ENCODE measurements around the gene SEMA3F.
A peak's percentile ranks its signal among the peaks of the same experiment; 100 is the strongest.

SEMA3F gene

GRCh38 chr3:50170689-50171088 lies 15.6 kb downstream of the SEMA3F start:
- no peak for DNase-seq (ENCODE audit: low read depth in 2 of 2)

GRCh38 chr3:50171540-50172301 lies 16.6 kb downstream of the SEMA3F start:
- DNase-seq (ENCODE audit: low read depth in 2 of 2): no peak

GRCh38 chr3:50172626-50173220 lies 17.6 kb downstream of the SEMA3F start:
- DNase-seq (ENCODE audit: low read depth in 2 of 2): no peak

GRCh38 chr3:50173685-50174516 lies 18.8 kb downstream of the SEMA3F start:
- no peak for DNase-seq (ENCODE audit: low read depth in 2 of 2)

- DNase-seq (ENCODE audit: low read depth in 2 of 2): no peak
These were observed 19.4 kb downstream of the SEMA3F start for GRCh38 chr3:50174517-50174895.

- DNase-seq (ENCODE audit: low read depth in 2 of 2): no peak
These were observed 19.9 kb downstream of the SEMA3F start for GRCh38 chr3:50174947-50175524.

GRCh38 chr3:50177346-50177745 lies 22.2 kb downstream of the SEMA3F start:
- DNase-seq (ENCODE audit: low read depth in 2 of 2): no peak

- DNase-seq (ENCODE audit: low read depth in 2 of 2): no peak
These were observed 24.6 kb downstream of the SEMA3F start for GRCh38 chr3:50179710-50180109.

GRCh38 chr3:50181985-50182384 lies 26.9 kb downstream of the SEMA3F start:
- DNase-seq (ENCODE audit: low read depth in 2 of 2): no peak

GRCh38 chr3:50182533-50183099 lies 27.5 kb downstream of the SEMA3F start:
- no peak for DNase-seq (ENCODE audit: low read depth in 2 of 2)

- no peak for DNase-seq (ENCODE audit: low read depth in 2 of 2)
These were observed 28.6 kb downstream of the SEMA3F start for GRCh38 chr3:50183755-50184154.

- DNase-seq (ENCODE audit: low read depth in 2 of 2): no peak
These were observed 29.3 kb downstream of the SEMA3F start for GRCh38 chr3:50184242-50184978.

- no peak for DNase-seq (ENCODE audit: low read depth in 2 of 2)
These were observed 30.1 kb downstream of the SEMA3F start for GRCh38 chr3:50185230-50185629.

GRCh38 chr3:50186096-50186495 lies 31.0 kb downstream of the SEMA3F start:
- DNase-seq (ENCODE audit: low read depth in 2 of 2): no peak

GRCh38 chr3:50187750-50188149 lies 32.6 kb downstream of the SEMA3F start:
- DNase-seq (ENCODE audit: low read depth in 2 of 2): no peak

- DNase-seq (ENCODE audit: low read depth in 2 of 2): no peak
These were observed 34.1 kb downstream of the SEMA3F start for GRCh38 chr3:50189274-50189673.

- no peak for DNase-seq (ENCODE audit: low read depth in 2 of 2)
These were observed 34.9 kb downstream of the SEMA3F start for GRCh38 chr3:50189989-50190388.

GRCh38 chr3:50190936-50191660 lies 36.0 kb downstream of the SEMA3F start, which contains the start of gene GNAT1:
Gene GNAT1, plus strand, starts transcription at chr3:50191610. Its CDS starts 116 bp downstream, at chr3:50191726.
- no peak for DNase-seq (ENCODE audit: low read depth in 2 of 2)

GRCh38 chr3:50192124-50192523 lies 37.0 kb downstream of the SEMA3F start:
- DNase-seq (ENCODE audit: low read depth in 2 of 2): no peak

GRCh38 chr3:50192689-50193141 lies 37.6 kb downstream of the SEMA3F start:
- peak; percentile 73 to 74 for DNase-seq (ENCODE audit: low read depth in 2 of 2)

All from stimulated activated CD8-positive, alpha-beta memory T cell treated with anti-CD3 and anti-CD28 coated beads, Interleukin-7, amount 100 ng/mL, for 1 hour (primary cell).